ENCODE measurements around the gene ELF2. TPM values are rescaled to one million over a fixed set of nuclear protein-coding genes. Genes with fewer than 3 reads are reported as not detected.
A peak's percentile ranks its signal among the peaks of the same experiment; 100 is the strongest.

ELF2 gene
- total RNA-seq, 3 donors from 2014 or later (not counting 1 experiment from before 2014, with no cell fraction given), result 93.7 to 115 (median 114) TPM

DNA sequence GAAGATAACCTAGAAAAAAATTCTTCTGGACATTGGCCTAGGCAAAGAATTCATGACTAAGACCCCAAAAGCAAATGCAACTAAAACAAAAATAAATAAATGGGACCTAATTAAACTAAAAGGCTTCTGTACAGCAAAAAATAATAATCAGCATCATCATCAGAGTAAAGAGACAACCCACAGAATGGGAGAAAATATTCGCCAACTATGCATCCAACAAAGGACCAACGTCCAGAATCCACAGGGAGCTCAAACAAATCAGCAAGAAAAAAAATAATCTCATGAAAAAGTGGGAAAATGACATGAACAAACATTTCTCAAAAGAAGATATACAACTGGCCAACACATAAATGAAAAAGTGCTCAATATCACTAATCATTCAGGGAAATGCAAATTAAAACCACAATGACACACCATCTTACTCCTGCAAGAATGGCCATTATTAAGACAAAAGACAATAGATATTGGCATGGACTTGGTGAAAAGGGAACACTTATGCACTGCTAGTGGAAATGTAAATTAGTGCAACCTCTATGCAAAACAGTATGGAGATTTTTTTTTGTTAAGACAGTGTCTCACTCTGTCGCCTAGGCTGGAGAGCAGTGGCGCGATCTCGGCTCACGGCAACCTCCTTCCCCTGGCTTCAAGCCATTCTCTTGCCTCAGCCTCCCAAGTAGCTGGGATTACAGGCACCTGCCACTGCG lies 29.9 kb downstream of the ELF2 start:
- H3K9me3 ChIP-seq (ENCODE audit: control insufficient read depth, insufficient read depth, low read length), result no peaks in the 10 kb centered on the region
- H3K4me3 ChIP-seq (ENCODE audit: low read length), result no peak overlapping the region
- Mint-ChIP-seq H3K36me3 (no peaks in the 10 kb centered on the region), H3K4me1 (peaks cover 37 to 48% of the 10 kb centered on the region in 2 donors), H3K27ac (no peak overlapping the region), H3K27me3 (ENCODE audit: low read depth in 2 of 2) (no peaks in the 10 kb centered on the region), H3K4me3 (no peak overlapping the region), H3K9me3 (no peaks in the 10 kb centered on the region)
- intact Hi-C loops (cut with micrococcal nuclease), result no loop called here
- H3K27ac ChIP-seq (ENCODE audit: low read length), result no peak overlapping the region
- no peaks in the 10 kb centered on the region for H3K27me3 ChIP-seq (ENCODE audit: control insufficient read depth, insufficient read depth, low read length)
- peaks cover 13% of the 10 kb centered on the region for H3K4me1 ChIP-seq (ENCODE audit: control insufficient read depth, insufficient read depth, low read length)
- TF ChIP-seq, protein P1, sequence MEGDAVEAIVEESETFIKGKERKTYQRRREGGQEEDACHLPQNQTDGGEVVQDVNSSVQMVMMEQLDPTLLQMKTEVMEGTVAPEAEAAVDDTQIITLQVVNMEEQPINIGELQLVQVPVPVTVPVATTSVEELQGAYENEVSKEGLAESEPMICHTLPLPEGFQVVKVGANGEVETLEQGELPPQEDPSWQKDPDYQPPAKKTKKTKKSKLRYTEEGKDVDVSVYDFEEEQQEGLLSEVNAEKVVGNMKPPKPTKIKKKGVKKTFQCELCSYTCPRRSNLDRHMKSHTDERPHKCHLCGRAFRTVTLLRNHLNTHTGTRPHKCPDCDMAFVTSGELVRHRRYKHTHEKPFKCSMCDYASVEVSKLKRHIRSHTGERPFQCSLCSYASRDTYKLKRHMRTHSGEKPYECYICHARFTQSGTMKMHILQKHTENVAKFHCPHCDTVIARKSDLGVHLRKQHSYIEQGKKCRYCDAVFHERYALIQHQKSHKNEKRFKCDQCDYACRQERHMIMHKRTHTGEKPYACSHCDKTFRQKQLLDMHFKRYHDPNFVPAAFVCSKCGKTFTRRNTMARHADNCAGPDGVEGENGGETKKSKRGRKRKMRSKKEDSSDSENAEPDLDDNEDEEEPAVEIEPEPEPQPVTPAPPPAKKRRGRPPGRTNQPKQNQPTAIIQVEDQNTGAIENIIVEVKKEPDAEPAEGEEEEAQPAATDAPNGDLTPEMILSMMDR (IDR thresholded peaks at IDR 0.05), result no peak
- no peak for DNase-seq
- no peaks in the 10 kb centered on the region for H3K36me3 ChIP-seq (ENCODE audit: control insufficient read depth, insufficient read depth, low read length)
- ATAC-seq, result no peak
- 96% methylated on average over 8 of the region's 8 CpGs for WGBS (ENCODE audit: insufficient coverage)

DNA sequence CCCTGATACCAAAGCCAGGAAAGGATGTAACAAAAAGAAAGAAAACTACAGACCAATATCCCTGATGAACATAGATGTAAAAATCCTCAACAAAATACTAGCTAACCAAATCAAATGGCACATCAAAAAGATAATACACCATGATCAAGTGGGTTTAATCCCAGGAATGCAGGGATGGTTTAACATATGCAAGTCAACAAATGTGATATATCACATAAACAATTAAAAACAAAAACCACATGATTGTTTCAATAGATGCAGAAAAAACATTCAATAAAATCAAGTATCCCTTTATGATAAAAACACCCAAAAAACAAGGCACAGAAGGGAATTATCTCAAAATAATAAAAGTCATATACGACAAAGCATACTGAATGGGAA lies 31.5 kb downstream of the ELF2 start:
- H3K36me3 ChIP-seq (ENCODE audit: control insufficient read depth, insufficient read depth, low read length), result no peaks in the 10 kb centered on the region
- intact Hi-C loops (cut with micrococcal nuclease), result no loop called here

DNA sequence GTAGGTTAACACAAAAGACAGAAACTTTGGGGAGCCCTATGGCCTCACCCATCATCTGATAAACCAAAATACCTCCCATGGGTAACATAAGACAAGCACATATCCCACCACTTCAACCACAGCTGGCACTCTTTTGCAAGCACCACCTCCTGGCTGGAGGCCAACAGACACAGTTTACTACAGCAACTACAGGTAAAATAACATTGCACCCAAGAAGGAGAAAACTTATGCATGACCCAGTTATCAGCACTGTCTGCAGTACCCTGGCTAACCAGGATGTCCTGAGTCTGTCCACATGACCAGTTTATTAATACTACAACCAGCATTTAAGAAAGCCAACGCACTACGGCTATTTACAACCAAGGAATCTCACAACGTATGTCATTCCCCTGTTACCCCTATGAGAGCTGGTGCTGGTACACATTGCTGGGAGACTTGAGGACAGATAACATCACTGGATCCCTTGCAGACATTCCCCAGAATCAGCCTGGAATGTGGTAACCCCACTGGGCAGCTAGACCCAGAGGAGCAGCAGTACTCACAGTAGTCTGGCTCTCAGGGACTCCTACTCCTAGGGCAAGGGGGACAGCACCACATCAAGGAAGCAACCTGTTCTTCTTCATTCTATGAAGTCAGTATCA lies 32.0 kb downstream of the ELF2 start:
- 100% methylated on average over 3 of the region's 3 CpGs for WGBS (ENCODE audit: insufficient coverage)
- Histone ChIP-seq H3K27ac (ENCODE audit: low read length) (no peak overlapping the region), H3K4me1 (ENCODE audit: control insufficient read depth, insufficient read depth, low read length) (peaks cover 13% of the 10 kb centered on the region), H3K27me3 (ENCODE audit: control insufficient read depth, insufficient read depth, low read length) (no peaks in the 10 kb centered on the region), H3K4me3 (ENCODE audit: low read length) (no peak overlapping the region), H3K36me3 (ENCODE audit: control insufficient read depth, insufficient read depth, low read length) (no peaks in the 10 kb centered on the region), H3K9me3 (ENCODE audit: control insufficient read depth, insufficient read depth, low read length) (no peaks in the 10 kb centered on the region)
- TF ChIP-seq, protein P1 (IDR thresholded peaks at IDR 0.05), result no peak
- DNase-seq, result peak in 1 of 2 donors; percentile 25
- H3K27ac Mint-ChIP-seq, result no peak overlapping the region
- peaks cover 42 to 60% of the 10 kb centered on the region in 2 donors for H3K4me1 Mint-ChIP-seq
- ATAC-seq, result peak in 2 of 3 donors; percentile 10 to 36
- H3K9me3 Mint-ChIP-seq, result no peaks in the 10 kb centered on the region
- H3K4me3 Mint-ChIP-seq, result no peak overlapping the region
- intact Hi-C loops (cut with micrococcal nuclease), result no loop called here
- H3K27me3 Mint-ChIP-seq (ENCODE audit: low read depth in 2 of 2), result no peaks in the 10 kb centered on the region
- no peaks in the 10 kb centered on the region for H3K36me3 Mint-ChIP-seq

More for the DNA sequence above, 31.5 kb downstream of the ELF2 start:
- ATAC-seq (no peak), DNase-seq (no peak)
- peaks cover 13% of the 10 kb centered on the region for H3K4me1 ChIP-seq (ENCODE audit: control insufficient read depth, insufficient read depth, low read length)
- H3K4me3 ChIP-seq (ENCODE audit: low read length), result no peak overlapping the region
- Mint-ChIP-seq H3K36me3 (no peaks in the 10 kb centered on the region), H3K9me3 (no peaks in the 10 kb centered on the region), H3K27me3 (ENCODE audit: low read depth in 2 of 2) (no peaks in the 10 kb centered on the region), H3K27ac (no peak overlapping the region), H3K4me3 (no peak overlapping the region), H3K4me1 (peaks cover 42 to 60% of the 10 kb centered on the region in 2 donors)
- no peaks in the 10 kb centered on the region for H3K27me3 ChIP-seq (ENCODE audit: control insufficient read depth, insufficient read depth, low read length)
- H3K27ac ChIP-seq (ENCODE audit: low read length), result no peak overlapping the region
- H3K9me3 ChIP-seq (ENCODE audit: control insufficient read depth, insufficient read depth, low read length), result no peaks in the 10 kb centered on the region
- TF ChIP-seq, protein P1 (IDR thresholded peaks at IDR 0.05), result no peak
- 88% methylated on average over 1 of the region's 1 CpG for WGBS (ENCODE audit: insufficient coverage)

Data from natural killer cell (primary cell).